ENCODE results near the gene ATP2C1. TPM values are rescaled to one million over a fixed set of nuclear protein-coding genes. Genes with fewer than 3 reads are reported as not detected.

Gene ATP2C1
- polyA plus RNA-seq, 4 donors: 134 to 158 (median 144) TPM

- DNase-seq (ENCODE audit: low read depth in 4 of 4, low spot score in 3 of 4): no peak
Measured at GRCh38 chr3:130894986-130895280, 1.0 kb downstream of the ATP2C1 start.

DNA sequence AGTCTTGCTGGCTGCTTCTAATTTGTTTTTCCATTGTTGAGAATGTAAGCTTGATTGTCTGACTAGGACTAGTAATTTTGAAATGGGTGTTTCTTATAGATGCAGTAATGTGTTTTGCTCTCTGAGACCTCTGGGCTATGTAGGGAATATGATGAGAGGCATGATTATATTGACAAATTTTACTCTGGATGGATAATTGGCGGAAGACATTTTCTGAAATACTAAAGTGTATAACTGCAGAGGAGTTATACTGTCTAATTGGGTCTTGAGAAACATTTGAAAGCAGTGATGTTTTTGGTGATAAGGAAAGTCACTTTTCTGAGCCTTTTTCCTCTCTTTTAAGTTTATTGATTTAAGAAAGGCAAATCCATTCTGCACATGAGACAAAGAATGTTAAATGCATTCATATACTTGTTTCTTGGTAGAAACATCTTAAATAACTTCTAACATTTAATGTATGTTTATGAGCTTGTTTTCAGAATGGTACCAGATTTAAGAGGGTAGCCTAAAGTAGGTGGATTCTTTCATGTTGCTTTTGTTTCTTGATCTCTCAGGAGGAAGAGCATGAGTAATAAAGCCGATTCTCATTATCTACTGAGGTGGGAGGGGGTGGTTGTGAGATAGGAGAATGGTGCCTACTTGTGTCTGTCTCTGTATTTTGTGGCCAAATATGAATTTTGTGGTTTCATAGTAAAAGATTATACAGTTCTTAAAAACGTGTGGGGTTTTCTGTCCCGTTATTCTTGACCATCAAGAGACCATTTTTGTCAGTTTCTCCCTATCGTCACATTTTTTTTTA is 2.0 kb downstream of the ATP2C1 start:
- no peak for DNase-seq (ENCODE audit: low read depth in 4 of 4, low spot score in 3 of 4)

GRCh38 chr3:130897316-130897715 is 3.4 kb downstream of the ATP2C1 start:
- no peak for DNase-seq (ENCODE audit: low read depth in 4 of 4, low spot score in 3 of 4)

DNA sequence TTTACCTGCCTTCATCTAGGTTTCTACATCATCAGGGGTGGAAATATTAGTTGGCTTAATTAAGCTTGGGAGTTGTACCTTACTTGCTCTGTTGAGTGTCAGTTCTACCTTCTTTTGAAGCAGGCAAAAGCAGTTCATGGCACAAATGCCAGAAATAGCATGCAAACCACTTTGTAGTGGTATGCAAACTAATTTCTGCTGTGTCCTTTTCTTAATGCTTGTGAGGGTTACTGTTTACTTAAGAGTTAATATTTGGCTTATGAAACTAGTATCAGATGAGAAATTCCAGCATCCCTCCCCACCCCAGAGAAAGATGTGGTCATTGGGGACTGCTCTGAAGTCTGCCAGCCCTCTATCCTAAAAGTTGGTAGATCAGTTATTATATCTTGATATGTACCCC is 7.1 kb downstream of the ATP2C1 start:
- no peak for DNase-seq (ENCODE audit: low read depth in 4 of 4, low spot score in 3 of 4)

DNA sequence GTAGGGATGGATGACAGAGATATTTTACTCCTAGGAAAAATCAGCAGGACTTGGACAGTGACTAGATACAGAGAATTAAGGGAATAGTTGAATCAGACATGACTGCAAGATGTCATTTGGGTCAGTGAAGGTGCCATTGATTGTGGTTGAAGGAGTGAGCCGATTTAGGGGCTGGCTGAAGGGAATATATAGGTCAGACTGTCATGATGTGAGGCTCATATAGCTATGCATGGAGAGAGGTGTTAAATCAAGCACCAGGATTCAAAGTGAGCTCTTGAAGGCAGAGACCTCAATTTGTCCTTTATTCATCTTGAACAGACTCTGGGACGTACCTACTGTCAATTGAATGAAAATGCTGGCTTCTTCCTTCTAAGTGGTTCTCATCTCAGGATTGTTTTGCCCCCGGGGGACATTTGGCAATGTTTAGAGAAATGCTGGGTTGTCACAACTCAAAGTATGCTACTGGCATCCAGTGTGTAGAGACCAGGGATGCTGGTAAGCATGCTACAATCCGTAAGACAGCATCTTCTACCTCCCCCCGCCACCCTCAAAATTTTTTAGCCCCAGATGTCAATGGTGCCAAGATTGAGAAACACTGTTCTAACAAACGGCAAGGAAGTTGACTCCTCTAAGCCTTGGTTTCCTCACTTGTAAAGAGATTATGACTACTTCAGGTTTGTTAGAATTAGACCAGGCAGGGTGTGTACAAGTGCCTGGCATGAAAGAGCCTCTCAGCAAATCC is 7.8 kb downstream of the ATP2C1 start:
- no peak for DNase-seq (ENCODE audit: low read depth in 4 of 4, low spot score in 3 of 4)

GRCh38 chr3:130903412-130903908 is 9.6 kb downstream of the ATP2C1 start:
- no peak for DNase-seq (ENCODE audit: low read depth in 4 of 4, low spot score in 3 of 4)

DNA sequence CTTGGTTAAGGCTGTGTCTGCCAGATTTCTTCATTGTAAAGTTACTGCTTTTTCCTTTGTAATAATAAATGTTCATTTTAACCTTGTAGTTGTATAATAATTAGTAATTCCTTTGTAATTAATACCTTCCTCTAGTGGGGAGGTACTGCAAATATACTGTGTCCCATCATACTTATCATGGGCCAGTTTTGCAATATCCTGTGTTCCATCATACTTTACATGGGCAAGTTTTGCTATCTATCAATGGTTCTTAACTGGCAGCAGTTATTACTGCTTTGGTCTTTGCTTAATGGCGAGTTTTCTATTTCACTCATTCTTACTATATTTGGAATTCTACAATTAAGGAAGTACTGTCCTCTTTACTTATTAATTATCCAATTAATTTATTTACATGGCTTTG is 10.6 kb downstream of the ATP2C1 start:
- DNase-seq (ENCODE audit: low read depth in 4 of 4, low spot score in 3 of 4): no peak

DNA sequence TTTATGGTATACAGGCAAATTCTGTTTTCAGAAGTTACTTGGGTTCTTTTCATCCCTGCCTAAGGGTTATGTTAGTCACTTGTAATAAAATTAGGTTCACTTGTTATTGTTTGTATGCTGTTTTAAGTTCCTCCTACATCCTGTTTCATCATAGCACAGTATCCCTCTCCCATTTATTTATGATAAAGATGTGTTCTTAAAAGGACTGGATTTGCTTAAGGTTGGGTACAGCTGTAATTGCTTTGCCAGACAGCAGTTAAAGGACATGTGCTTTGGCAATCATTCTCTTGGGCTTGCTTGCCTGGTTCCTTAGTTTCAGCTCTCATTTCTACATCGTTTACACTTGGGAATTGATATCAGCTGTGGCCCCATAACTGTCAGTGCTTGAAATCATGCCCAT is 11.7 kb downstream of the ATP2C1 start:
- no peak for DNase-seq (ENCODE audit: low read depth in 4 of 4, low spot score in 3 of 4)

DNA sequence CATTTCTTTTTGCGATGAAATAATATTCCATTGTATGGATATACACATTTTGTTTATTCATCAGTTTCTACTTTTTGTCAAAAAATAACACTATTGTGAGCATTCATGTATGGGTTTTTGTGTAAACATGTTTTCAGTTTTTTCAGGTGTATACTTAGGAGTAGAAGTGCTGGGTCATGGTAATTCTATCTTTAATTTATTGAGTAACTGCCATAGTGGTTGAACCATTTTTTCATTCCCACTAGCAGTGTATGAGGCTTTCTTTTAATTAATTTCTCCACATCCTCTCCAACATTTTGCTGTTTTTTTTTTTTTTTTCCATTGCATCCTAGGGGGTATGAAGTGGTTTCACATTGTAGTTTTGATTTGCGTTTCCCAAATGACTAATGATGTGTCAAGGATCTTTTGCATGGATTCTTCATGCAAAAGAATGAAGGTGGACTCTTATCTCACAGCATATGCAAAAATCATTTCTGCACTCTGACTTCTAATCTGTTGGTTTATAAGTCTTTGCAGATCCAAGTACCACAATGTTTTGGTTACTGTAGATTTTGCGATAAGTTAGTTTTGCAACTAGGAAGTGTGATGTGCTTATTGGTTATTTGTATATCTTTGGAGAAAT is 12.6 kb downstream of the ATP2C1 start:
- DNase-seq (ENCODE audit: low read depth in 4 of 4, low spot score in 3 of 4): no peak

- DNase-seq (ENCODE audit: low read depth in 4 of 4, low spot score in 3 of 4): no peak
Measured at GRCh38 chr3:130907500-130907899, 13.6 kb downstream of the ATP2C1 start.

DNA sequence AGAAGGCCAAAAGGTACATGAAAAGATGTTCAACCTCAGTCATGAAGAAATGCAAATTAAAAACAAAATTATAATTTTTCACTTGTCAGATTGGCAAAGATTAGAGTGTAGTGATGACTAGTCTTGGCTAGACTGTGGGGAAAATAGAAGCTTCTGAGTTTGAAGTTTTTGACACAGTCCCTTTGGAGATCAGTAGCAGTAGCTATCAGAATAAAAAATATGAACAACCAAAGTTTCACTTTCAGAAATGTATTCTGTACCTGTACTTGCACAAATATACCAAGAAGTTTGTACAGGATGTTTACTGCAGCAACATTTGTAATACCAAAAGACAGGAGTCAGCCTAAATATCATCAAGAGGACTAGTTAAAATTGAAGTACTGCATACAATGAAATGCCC is 14.1 kb downstream of the ATP2C1 start:
- no peak for DNase-seq (ENCODE audit: low read depth in 4 of 4, low spot score in 3 of 4)

- no peak for DNase-seq (ENCODE audit: low read depth in 4 of 4, low spot score in 3 of 4)
Measured at GRCh38 chr3:130915567-130916292, 21.8 kb downstream of the ATP2C1 start.

- no peak for DNase-seq (ENCODE audit: low read depth in 4 of 4, low spot score in 3 of 4)
Measured at GRCh38 chr3:130916507-130917167, 22.8 kb downstream of the ATP2C1 start.

GRCh38 chr3:130918328-130918727 is 24.4 kb downstream of the ATP2C1 start:
- no peak for DNase-seq (ENCODE audit: low read depth in 4 of 4, low spot score in 3 of 4)

- no peak for DNase-seq (ENCODE audit: low read depth in 4 of 4, low spot score in 3 of 4)
Measured at GRCh38 chr3:130925628-130926027, 31.7 kb downstream of the ATP2C1 start.

- no peak for DNase-seq (ENCODE audit: low read depth in 4 of 4, low spot score in 3 of 4)
Measured at GRCh38 chr3:130926504-130926903, 32.6 kb downstream of the ATP2C1 start.

DNA sequence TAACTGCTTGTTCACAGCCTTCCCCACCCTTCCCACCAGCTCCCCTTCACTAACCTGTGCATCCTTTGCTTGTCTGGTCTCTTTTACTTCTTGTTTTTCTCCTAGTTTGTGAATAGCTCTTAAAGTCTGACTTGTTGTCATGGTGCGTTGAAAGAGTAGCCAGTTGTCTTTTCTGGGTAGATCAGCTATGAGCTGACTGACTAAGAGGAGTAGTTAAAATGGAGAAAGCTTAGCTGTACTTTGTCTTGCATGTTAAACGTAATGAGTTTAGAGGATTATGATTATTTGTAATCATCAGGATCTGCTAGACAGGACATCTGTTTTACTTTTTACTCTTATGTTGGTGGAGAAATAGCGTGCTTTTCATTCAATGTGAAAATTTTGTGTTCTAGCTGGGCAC is 35.9 kb downstream of the ATP2C1 start:
- no peak for DNase-seq (ENCODE audit: low read depth in 4 of 4, low spot score in 3 of 4)

DNA sequence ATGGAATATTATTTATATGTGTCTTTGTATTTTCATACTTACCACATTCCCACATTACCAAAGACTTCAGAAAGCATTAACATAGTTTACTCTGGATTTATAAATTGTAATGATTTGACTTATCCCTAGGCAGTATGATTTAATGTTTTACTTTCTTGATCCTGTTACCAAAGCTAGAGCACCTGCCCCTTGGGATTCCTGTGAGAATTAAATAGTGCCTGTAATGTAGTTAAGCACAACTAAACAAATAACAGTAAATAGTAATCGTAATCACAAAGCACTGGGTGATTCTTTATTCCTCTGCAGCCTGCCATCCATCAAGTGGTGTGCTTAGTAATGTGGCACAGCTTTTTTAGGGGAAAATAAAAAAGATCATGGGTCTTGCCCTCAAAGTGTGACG is 39.1 kb downstream of the ATP2C1 start:
- no peak for DNase-seq (ENCODE audit: low read depth in 4 of 4, low spot score in 3 of 4)

DNA sequence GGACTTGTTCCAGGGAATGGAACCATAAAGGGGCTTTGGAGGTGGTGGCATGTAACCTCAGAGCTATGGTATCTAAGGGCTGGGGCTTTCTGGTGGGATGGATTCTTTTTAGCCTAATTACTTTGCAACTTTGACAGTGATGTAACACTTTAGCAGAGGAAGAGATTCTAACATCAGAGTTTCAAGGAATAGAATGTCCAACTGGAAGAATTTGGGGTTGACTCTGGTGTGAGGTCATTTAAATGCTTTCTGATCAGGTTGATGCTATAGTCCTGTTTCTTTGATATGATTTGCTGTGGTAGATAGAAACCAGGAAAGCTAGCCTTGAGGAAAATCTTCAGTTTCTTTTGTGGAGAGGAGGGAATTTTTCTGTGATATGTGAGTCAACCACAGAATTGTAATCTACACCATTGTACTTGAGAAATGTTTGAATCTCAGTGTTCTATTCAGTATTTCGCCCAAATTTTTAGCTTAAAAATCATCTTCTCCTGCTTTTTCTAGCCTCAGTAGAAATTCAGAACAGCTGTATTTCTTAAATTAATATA is 40.0 kb downstream of the ATP2C1 start:
- DNase-seq (ENCODE audit: low read depth in 4 of 4, low spot score in 3 of 4): no peak

- no peak for DNase-seq (ENCODE audit: low read depth in 4 of 4, low spot score in 3 of 4)
Measured at GRCh38 chr3:130934442-130935089, 40.7 kb downstream of the ATP2C1 start.

Measured in right renal pelvis (tissue), 4 donors.